ENCODE data around the gene SLC35B2.

DNA sequence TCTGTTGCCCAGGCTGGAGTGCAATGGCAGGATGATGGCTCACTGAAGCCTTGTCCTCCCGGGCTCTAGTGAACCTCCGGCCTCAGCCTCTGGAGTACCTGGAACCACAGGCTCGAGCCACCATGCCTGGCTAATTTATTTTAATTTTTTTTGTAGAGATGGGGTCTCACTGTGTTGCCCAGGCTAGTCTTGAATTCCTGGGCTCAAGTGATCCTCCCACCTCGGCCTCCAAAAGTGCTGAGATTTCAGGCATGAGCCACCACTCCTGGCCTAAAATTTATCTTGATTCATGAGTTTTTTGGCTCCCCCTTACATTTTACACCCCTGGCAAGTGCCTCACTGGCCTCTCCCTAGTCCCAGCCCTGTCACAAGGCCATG lies 36.4 kb downstream of the SLC35B2 start:
- TF ChIP-seq EP300 (IDR thresholded peaks at IDR 0.05; ENCODE audit: borderline replicate concordance): no peak
- no peak for TF ChIP-seq CREB1 (IDR thresholded peaks at IDR 0.05; ENCODE audit: low read depth)
- TF ChIP-seq, protein P1, sequence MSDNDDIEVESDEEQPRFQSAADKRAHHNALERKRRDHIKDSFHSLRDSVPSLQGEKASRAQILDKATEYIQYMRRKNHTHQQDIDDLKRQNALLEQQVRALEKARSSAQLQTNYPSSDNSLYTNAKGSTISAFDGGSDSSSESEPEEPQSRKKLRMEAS (IDR thresholded peaks at IDR 0.05): no peak
- TF ChIP-seq, protein P2, sequence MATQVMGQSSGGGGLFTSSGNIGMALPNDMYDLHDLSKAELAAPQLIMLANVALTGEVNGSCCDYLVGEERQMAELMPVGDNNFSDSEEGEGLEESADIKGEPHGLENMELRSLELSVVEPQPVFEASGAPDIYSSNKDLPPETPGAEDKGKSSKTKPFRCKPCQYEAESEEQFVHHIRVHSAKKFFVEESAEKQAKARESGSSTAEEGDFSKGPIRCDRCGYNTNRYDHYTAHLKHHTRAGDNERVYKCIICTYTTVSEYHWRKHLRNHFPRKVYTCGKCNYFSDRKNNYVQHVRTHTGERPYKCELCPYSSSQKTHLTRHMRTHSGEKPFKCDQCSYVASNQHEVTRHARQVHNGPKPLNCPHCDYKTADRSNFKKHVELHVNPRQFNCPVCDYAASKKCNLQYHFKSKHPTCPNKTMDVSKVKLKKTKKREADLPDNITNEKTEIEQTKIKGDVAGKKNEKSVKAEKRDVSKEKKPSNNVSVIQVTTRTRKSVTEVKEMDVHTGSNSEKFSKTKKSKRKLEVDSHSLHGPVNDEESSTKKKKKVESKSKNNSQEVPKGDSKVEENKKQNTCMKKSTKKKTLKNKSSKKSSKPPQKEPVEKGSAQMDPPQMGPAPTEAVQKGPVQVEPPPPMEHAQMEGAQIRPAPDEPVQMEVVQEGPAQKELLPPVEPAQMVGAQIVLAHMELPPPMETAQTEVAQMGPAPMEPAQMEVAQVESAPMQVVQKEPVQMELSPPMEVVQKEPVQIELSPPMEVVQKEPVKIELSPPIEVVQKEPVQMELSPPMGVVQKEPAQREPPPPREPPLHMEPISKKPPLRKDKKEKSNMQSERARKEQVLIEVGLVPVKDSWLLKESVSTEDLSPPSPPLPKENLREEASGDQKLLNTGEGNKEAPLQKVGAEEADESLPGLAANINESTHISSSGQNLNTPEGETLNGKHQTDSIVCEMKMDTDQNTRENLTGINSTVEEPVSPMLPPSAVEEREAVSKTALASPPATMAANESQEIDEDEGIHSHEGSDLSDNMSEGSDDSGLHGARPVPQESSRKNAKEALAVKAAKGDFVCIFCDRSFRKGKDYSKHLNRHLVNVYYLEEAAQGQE (IDR thresholded peaks at IDR 0.05; ENCODE audit: low read depth): no peak
- no peak for TF ChIP-seq ZBTB7A (IDR thresholded peaks at IDR 0.05; ENCODE audit: low read depth)
- no peak for TF ChIP-seq RAD21 (IDR thresholded peaks at IDR 0.05; ENCODE audit: low read depth)
- no peak for TF ChIP-seq TAF1 (IDR thresholded peaks at IDR 0.05; ENCODE audit: low read depth)
- no peak for TF ChIP-seq TEAD4 (IDR thresholded peaks at IDR 0.05)
- TF ChIP-seq TCF12 (IDR thresholded peaks at IDR 0.05; ENCODE audit: low read depth): no peak
- no peak for TF ChIP-seq CEBPB (IDR thresholded peaks at IDR 0.05)
- no peak for TF ChIP-seq FOXM1 (IDR thresholded peaks at IDR 0.05; ENCODE audit: borderline replicate concordance, low read depth)
- no peak for TF ChIP-seq YY1 (IDR thresholded peaks at IDR 0.05; ENCODE audit: low read depth)
